ENCODE data around the gene KLHL29.

KLHL29 gene

GRCh38 chr2:23618265-23618664 is 233.3 kb downstream of the KLHL29 start:
- H3K4ac ChIP-seq (ENCODE audit: low read length): no peak overlapping the region
- no peaks in the 10 kb centered on the region for H3K36me3 ChIP-seq (replicated peaks in 1 of 2; ENCODE audit: control insufficient read depth in 2 of 2, insufficient read depth in 2 of 2, low read length in 2 of 2)
- H3K4me1 ChIP-seq (ENCODE audit: control insufficient read depth in 2 of 2, insufficient read depth in 1 of 2, low read depth in 1 of 2, low read length in 2 of 2): peaks cover 20 to 47% of the 10 kb centered on the region in 2 donors
- no peak overlapping the region for H2BK15ac ChIP-seq (ENCODE audit: low read length)
- H4K8ac ChIP-seq (ENCODE audit: low read depth, low read length): no peak overlapping the region
- H3K4me2 ChIP-seq (ENCODE audit: insufficient read depth, low read length, poor library complexity, severe bottlenecking): no peak overlapping the region
- H3K23ac ChIP-seq (ENCODE audit: low read depth, low read length, poor library complexity): no peak overlapping the region
- no peak overlapping the region for H2BK120ac ChIP-seq (ENCODE audit: low read depth, low read length)
- no peak for DNase-seq (ENCODE audit: low spot score)
- H3K18ac ChIP-seq (ENCODE audit: low read length): no peak overlapping the region
- no peaks in the 10 kb centered on the region for H3K27me3 ChIP-seq (ENCODE audit: control insufficient read depth in 3 of 3, insufficient read depth in 3 of 3, low read depth in 1 of 3, low read length in 3 of 3)
- H3K14ac ChIP-seq (ENCODE audit: low read length): no peak overlapping the region
- H4K91ac ChIP-seq (ENCODE audit: low read depth, low read length, poor library complexity): no peak overlapping the region
- no peak overlapping the region for H2AK5ac ChIP-seq (ENCODE audit: low read depth, low read length)
- no CpG with 5 or more reads among the region's 10 CpGs for WGBS, 2 donors (ENCODE audit: extremely low coverage in 2 of 2, insufficient read length in 2 of 2, insufficient replicate concordance in 1 of 2)
- no peaks in the 10 kb centered on the region for H3K79me1 ChIP-seq (ENCODE audit: low read depth, low read length)
- H2BK12ac ChIP-seq (ENCODE audit: low read length): no peak overlapping the region
- H3K9me3 ChIP-seq (replicated peaks in 1 of 2; ENCODE audit: control insufficient read depth in 2 of 2, insufficient read depth in 1 of 2, low read depth in 1 of 2, low read length in 2 of 2): peaks cover 0 to 2% of the 10 kb centered on the region in 2 donors
- no peak overlapping the region for H2AFZ ChIP-seq (ENCODE audit: low read length)
- no peak overlapping the region for H3K4me3 ChIP-seq (ENCODE audit: low read length in 2 of 2)
- H2BK5ac ChIP-seq (ENCODE audit: low read length): no peak overlapping the region
- no peak overlapping the region for H3K27ac ChIP-seq (replicated peaks; ENCODE audit: low read length)
- no peak overlapping the region for H3K9ac ChIP-seq (ENCODE audit: low read depth, low read length, poor library complexity)

- H3K9ac ChIP-seq (ENCODE audit: low read depth, low read length, poor library complexity): no peak overlapping the region
- H4K91ac ChIP-seq (ENCODE audit: low read depth, low read length, poor library complexity): no peak overlapping the region
- no peak overlapping the region for H2BK15ac ChIP-seq (ENCODE audit: low read length)
- no peak overlapping the region for H3K4me3 ChIP-seq (ENCODE audit: low read length in 2 of 2)
- no peaks in the 10 kb centered on the region for H3K36me3 ChIP-seq (replicated peaks in 1 of 2; ENCODE audit: control insufficient read depth in 2 of 2, insufficient read depth in 2 of 2, low read length in 2 of 2)
- H2AK5ac ChIP-seq (ENCODE audit: low read depth, low read length): no peak overlapping the region
- no peak overlapping the region for H2AFZ ChIP-seq (ENCODE audit: low read length)
- H3K79me1 ChIP-seq (ENCODE audit: low read depth, low read length): no peaks in the 10 kb centered on the region
- no peak for DNase-seq (ENCODE audit: low spot score)
- H2BK12ac ChIP-seq (ENCODE audit: low read length): peak overlapping the region; percentile 8
- H2BK5ac ChIP-seq (ENCODE audit: low read length): no peak overlapping the region
- no peak overlapping the region for H2BK120ac ChIP-seq (ENCODE audit: low read depth, low read length)
- H4K8ac ChIP-seq (ENCODE audit: low read depth, low read length): no peak overlapping the region
- H3K27ac ChIP-seq (replicated peaks; ENCODE audit: low read length): no peak overlapping the region
- no peak overlapping the region for H3K4me2 ChIP-seq (ENCODE audit: insufficient read depth, low read length, poor library complexity, severe bottlenecking)
- peaks cover 2 to 3% of the 10 kb centered on the region in 2 donors for H3K9me3 ChIP-seq (replicated peaks in 1 of 2; ENCODE audit: control insufficient read depth in 2 of 2, insufficient read depth in 1 of 2, low read depth in 1 of 2, low read length in 2 of 2)
- no peak overlapping the region for H3K4ac ChIP-seq (ENCODE audit: low read length)
- H3K27me3 ChIP-seq (ENCODE audit: control insufficient read depth in 3 of 3, insufficient read depth in 3 of 3, low read depth in 1 of 3, low read length in 3 of 3): no peaks in the 10 kb centered on the region
- no peak overlapping the region for H3K14ac ChIP-seq (ENCODE audit: low read length)
- WGBS, 2 donors (ENCODE audit: extremely low coverage in 2 of 2, insufficient read length in 2 of 2, insufficient replicate concordance in 1 of 2): no CpG with 5 or more reads among the region's 7 CpGs
- H3K18ac ChIP-seq (ENCODE audit: low read length): peak overlapping the region; percentile 24
- peaks cover 20 to 47% of the 10 kb centered on the region in 2 donors for H3K4me1 ChIP-seq (ENCODE audit: control insufficient read depth in 2 of 2, insufficient read depth in 1 of 2, low read depth in 1 of 2, low read length in 2 of 2)
- no peak overlapping the region for H3K23ac ChIP-seq (ENCODE audit: low read depth, low read length, poor library complexity)
Measured at GRCh38 chr2:23618794-23619530, 234.0 kb downstream of the KLHL29 start.

DNA sequence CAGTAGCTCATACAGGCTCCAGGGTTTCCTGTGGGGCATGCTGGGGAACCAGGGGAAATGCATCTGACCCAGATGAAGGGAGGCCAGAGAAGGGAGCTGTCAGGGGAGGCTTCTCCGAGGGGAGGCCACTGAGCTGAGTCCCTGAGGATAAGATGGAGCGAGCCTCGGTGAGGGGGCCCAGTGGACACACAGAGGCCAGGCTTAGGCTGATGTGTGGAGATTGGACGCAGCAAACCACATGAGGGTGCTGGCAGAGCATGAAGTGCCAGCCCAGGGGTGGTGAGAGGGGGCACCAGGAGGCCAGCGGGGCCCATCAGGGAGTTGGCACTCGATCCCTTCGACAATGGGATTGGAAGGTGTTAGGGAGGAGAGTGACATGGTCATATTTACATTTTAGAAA is 235.0 kb downstream of the KLHL29 start:
- WGBS, 2 donors (ENCODE audit: extremely low coverage in 2 of 2, insufficient read length in 2 of 2, insufficient replicate concordance in 1 of 2): no CpG with 5 or more reads among the region's 7 CpGs
- no peak overlapping the region for H3K4ac ChIP-seq (ENCODE audit: low read length)
- H3K23ac ChIP-seq (ENCODE audit: low read depth, low read length, poor library complexity): no peak overlapping the region
- peak overlapping the region; percentile 83 for H2AK5ac ChIP-seq (ENCODE audit: low read depth, low read length)
- no peak overlapping the region for H2BK12ac ChIP-seq (ENCODE audit: low read length)
- H3K79me1 ChIP-seq (ENCODE audit: low read depth, low read length): no peaks in the 10 kb centered on the region
- no peak overlapping the region for H3K18ac ChIP-seq (ENCODE audit: low read length)
- no peak overlapping the region for H4K91ac ChIP-seq (ENCODE audit: low read depth, low read length, poor library complexity)
- no peak overlapping the region for H2BK120ac ChIP-seq (ENCODE audit: low read depth, low read length)
- no peaks in the 10 kb centered on the region for H3K27me3 ChIP-seq (ENCODE audit: control insufficient read depth in 3 of 3, insufficient read depth in 3 of 3, low read depth in 1 of 3, low read length in 3 of 3)
- no peak for DNase-seq (ENCODE audit: low spot score)
- no peak overlapping the region for H2AFZ ChIP-seq (ENCODE audit: low read length)
- H4K8ac ChIP-seq (ENCODE audit: low read depth, low read length): no peak overlapping the region
- H3K9me3 ChIP-seq (replicated peaks in 1 of 2; ENCODE audit: control insufficient read depth in 2 of 2, insufficient read depth in 1 of 2, low read depth in 1 of 2, low read length in 2 of 2): peaks cover 2 to 12% of the 10 kb centered on the region in 2 donors
- no peak overlapping the region for H3K27ac ChIP-seq (replicated peaks; ENCODE audit: low read length)
- no peak overlapping the region for H3K4me3 ChIP-seq (ENCODE audit: low read length in 2 of 2)
- H3K14ac ChIP-seq (ENCODE audit: low read length): peak overlapping the region; percentile 74
- H3K4me1 ChIP-seq (ENCODE audit: control insufficient read depth in 2 of 2, insufficient read depth in 1 of 2, low read depth in 1 of 2, low read length in 2 of 2): peaks cover 15 to 41% of the 10 kb centered on the region in 2 donors
- no peak overlapping the region for H2BK15ac ChIP-seq (ENCODE audit: low read length)
- no peak overlapping the region for H3K9ac ChIP-seq (ENCODE audit: low read depth, low read length, poor library complexity)
- H3K4me2 ChIP-seq (ENCODE audit: insufficient read depth, low read length, poor library complexity, severe bottlenecking): no peak overlapping the region
- H2BK5ac ChIP-seq (ENCODE audit: low read length): no peak overlapping the region
- H3K36me3 ChIP-seq (replicated peaks in 1 of 2; ENCODE audit: control insufficient read depth in 2 of 2, insufficient read depth in 2 of 2, low read length in 2 of 2): no peaks in the 10 kb centered on the region

DNA sequence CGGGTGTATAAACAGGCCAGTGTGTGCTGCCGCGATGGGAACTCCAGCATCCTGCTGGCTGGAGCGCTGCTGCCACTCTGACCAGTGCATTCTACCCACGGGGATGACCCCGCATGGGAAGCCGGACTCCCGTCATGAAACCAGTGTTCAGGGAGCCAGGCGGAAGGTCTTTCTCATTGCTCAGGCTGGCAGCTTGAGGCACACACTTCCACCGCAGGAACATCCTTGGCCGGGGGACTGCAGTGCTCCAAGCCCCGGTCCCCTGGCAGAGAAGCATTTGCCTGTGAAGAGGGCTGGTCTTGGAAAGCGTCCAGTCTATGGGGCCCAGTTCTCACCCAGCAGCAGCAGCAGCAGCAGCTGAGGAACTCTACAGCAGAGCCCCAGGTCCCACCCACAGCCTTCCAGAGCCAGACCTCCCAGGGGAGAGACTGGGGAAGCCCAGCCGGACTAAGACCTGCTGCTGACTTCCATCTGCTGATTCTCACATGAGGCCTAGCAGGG is 235.9 kb downstream of the KLHL29 start:
- no peaks in the 10 kb centered on the region for H3K36me3 ChIP-seq (replicated peaks in 1 of 2; ENCODE audit: control insufficient read depth in 2 of 2, insufficient read depth in 2 of 2, low read length in 2 of 2)

More for the DNA sequence above, 235.9 kb downstream of the KLHL29 start:
- Histone ChIP-seq H2AFZ (ENCODE audit: low read length) (no peak overlapping the region), H2BK15ac (ENCODE audit: low read length) (no peak overlapping the region), H3K27me3 (ENCODE audit: control insufficient read depth in 3 of 3, insufficient read depth in 3 of 3, low read depth in 1 of 3, low read length in 3 of 3) (no peaks in the 10 kb centered on the region), H4K91ac (ENCODE audit: low read depth, low read length, poor library complexity) (no peak overlapping the region), H3K4me2 (ENCODE audit: insufficient read depth, low read length, poor library complexity, severe bottlenecking) (no peak overlapping the region), H2BK120ac (ENCODE audit: low read depth, low read length) (no peak overlapping the region), H3K23ac (ENCODE audit: low read depth, low read length, poor library complexity) (no peak overlapping the region), H2AK5ac (ENCODE audit: low read depth, low read length) (peak overlapping the region; percentile 20), H3K79me1 (ENCODE audit: low read depth, low read length) (no peaks in the 10 kb centered on the region), H3K4me3 (ENCODE audit: low read length in 2 of 2) (no peak overlapping the region), H3K4me1 (ENCODE audit: control insufficient read depth in 2 of 2, insufficient read depth in 1 of 2, low read depth in 1 of 2, low read length in 2 of 2) (peaks cover 12 to 33% of the 10 kb centered on the region in 2 donors), H3K9me3 (replicated peaks in 1 of 2; ENCODE audit: control insufficient read depth in 2 of 2, insufficient read depth in 1 of 2, low read depth in 1 of 2, low read length in 2 of 2) (peaks cover 2 to 12% of the 10 kb centered on the region in 2 donors), H2BK12ac (ENCODE audit: low read length) (no peak overlapping the region), H2BK5ac (ENCODE audit: low read length) (no peak overlapping the region), H3K4ac (ENCODE audit: low read length) (no peak overlapping the region), H3K14ac (ENCODE audit: low read length) (no peak overlapping the region), H3K27ac (replicated peaks; ENCODE audit: low read length) (no peak overlapping the region), H4K8ac (ENCODE audit: low read depth, low read length) (no peak overlapping the region), H3K9ac (ENCODE audit: low read depth, low read length, poor library complexity) (peak overlapping the region; percentile 34), H3K18ac (ENCODE audit: low read length) (peak overlapping the region; percentile 16)
- DNase-seq (ENCODE audit: low spot score): no peak
- no CpG with 5 or more reads among the region's 14 CpGs for WGBS, 2 donors (ENCODE audit: extremely low coverage in 2 of 2, insufficient read length in 2 of 2, insufficient replicate concordance in 1 of 2)
